ENCODE data around the gene MICAL1. TPM values are rescaled to one million over a fixed set of nuclear protein-coding genes. Genes with fewer than 3 reads are reported as not detected.

The MICAL1 gene
- total and polyA plus RNA-seq, 2 donors (not counting 3 experiments of a cell fraction or from before 2014, with no cell fraction given), result 36.5 to 39.4 TPM

- no peaks in the 10 kb centered on the region for H3K9me1 ChIP-seq (replicated peaks; ENCODE audit: control insufficient read depth, extremely low read depth, insufficient read depth, low read length)
- no peaks in the 10 kb centered on the region for H3K9me3 ChIP-seq (replicated peaks; ENCODE audit: control insufficient read depth, insufficient read depth, low read length)
- peaks cover 0 to 4% of the 10 kb centered on the region in 2 experiments for H3K36me3 ChIP-seq (ENCODE audit: control insufficient read depth in 2 of 2, extremely low read depth in 1 of 2, insufficient read depth in 2 of 2, low read length in 2 of 2)
- H3K27ac ChIP-seq (ENCODE audit: insufficient read depth, low read depth, low read length), result no peak overlapping the region
- no peak overlapping the region for H3K4me3 ChIP-seq (replicated peaks in 1 of 3; ENCODE audit: insufficient read depth in 1 of 3, low read depth in 1 of 3, low read length in 3 of 3)
- dilution Hi-C loops (cut with MboI; ENCODE audit: extremely low pct_ligation_motif_present, low sequenced_read_pairs), result no loop called here
- no TSS peak for BruUV-seq (replicated peaks)
- DNase-seq (ENCODE audit: low read depth, low spot score), result no peak
- POLR2A ChIA-PET, result no interaction called here
- H3K27me3 ChIP-seq (ENCODE audit: control insufficient read depth in 2 of 2, insufficient read depth in 2 of 2, low read length in 2 of 2), result no peaks in the 10 kb centered on the region
- H3K4me1 ChIP-seq (ENCODE audit: control insufficient read depth, extremely low read depth, insufficient read depth, low read length), result no peaks in the 10 kb centered on the region
- CTCF ChIA-PET, result interaction anchor here (1.7 kb wide), 1 partner anchor 9 kb away, joined by 6 read pairs; the partner anchor contains the start of genes PPIL6 and SMPD2
- no peaks in the 10 kb centered on the region for H3K79me2 ChIP-seq (ENCODE audit: control insufficient read depth, insufficient read depth, low read length)
- no peaks in the 10 kb centered on the region for H4K20me1 ChIP-seq (replicated peaks; ENCODE audit: control insufficient read depth, extremely low read depth, insufficient read depth, low read length)
- H3K9ac ChIP-seq (replicated peaks; ENCODE audit: extremely low read depth, insufficient read depth, low read length), result no peak overlapping the region
- FAIRE-seq, result no peak
- H3K4me2 ChIP-seq (ENCODE audit: insufficient read depth, low read length), result no peak overlapping the region
- TF ChIP-seq JUN (IDR thresholded peaks at IDR 0.05; ENCODE audit: borderline replicate concordance, insufficient read depth, insufficient read length, low read depth) (no peak), MAX (IDR thresholded peaks at IDR 0.05; ENCODE audit: insufficient read depth, insufficient read length) (no peak), EZH2 (IDR thresholded peaks at IDR 0.05; ENCODE audit: borderline replicate concordance, low read depth, low read length, severe bottlenecking) (no peak), FOS (IDR thresholded peaks at IDR 0.05; ENCODE audit: borderline replicate concordance, insufficient read depth, low read length) (no peak), GATA2 (IDR thresholded peaks at IDR 0.05; ENCODE audit: insufficient read depth, insufficient read length, low read depth, low read length) (no peak), POLR2A (IDR thresholded peaks at IDR 0.05; ENCODE audit: low read depth, low read length) (no peak), MYC (IDR thresholded peaks at IDR 0.05; ENCODE audit: low read depth, low read length) (no peak), CTCF (IDR thresholded peaks at IDR 0.05; ENCODE audit: extremely low read depth in 1 of 2, insufficient read depth in 1 of 2, low read depth in 1 of 2, low read length in 2 of 2) (no peak), POLR2AphosphoS5 (IDR thresholded peaks at IDR 0.05; ENCODE audit: insufficient read depth, low read depth, low read length) (no peak)
- intact Hi-C loops (cut with micrococcal nuclease), result no loop called here
- H2AFZ ChIP-seq (ENCODE audit: low read depth, low read length), result no peak overlapping the region
Observed at GRCh38 chr6:109449795-109450673, 5.5 kb downstream of the MICAL1 start.
